ENCODE data around the gene AKAP9.
"Not testable (repeated sequence)": the region's sequence is repeated elsewhere in the genome, so short reads cannot be mapped to it uniquely, and the experiment has no call there.

AKAP9 gene

DNA sequence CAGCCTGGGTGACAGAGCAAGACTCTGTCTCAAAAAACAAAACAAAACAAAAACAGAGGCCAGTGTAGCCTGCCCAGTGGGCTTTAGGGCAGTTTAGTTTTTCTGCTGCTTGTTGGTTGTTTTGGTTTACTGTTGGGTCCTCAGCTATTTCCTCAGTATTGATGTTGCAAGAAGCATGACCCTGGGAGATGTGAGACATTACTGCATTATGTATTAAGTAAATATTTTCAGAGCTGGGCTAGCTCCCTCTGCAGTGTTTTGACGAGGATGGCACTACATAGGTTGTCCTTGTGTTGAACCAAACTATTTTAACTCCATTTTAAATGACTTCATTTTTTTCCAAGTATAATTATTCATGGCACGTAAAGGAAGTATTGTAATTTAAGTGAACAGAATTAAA lies 4.8 kb downstream of the AKAP9 start:
- DNase-seq (ENCODE audit: low read depth, low spot score), result peak; percentile 23

DNA sequence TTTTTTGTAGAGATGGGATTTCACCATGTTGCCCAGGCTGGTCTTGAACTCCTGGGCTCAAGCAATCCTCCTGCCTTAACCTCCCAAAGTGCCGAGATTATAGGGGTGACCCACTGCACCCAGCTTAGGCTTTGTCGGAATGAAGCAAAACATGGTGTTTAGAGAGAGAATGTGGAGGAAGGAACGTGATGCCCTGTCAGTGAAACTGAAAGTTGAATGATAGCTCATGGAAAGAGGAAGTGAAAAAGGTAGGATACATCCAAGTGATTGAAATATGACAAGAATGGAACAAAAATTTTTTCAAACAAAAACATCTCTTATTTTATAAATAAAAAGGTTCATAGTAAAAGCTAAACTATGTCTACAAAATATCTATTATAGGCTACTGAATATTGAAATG lies 5.9 kb downstream of the AKAP9 start:
- DNase-seq (ENCODE audit: low read depth, low spot score), result no peak

DNA sequence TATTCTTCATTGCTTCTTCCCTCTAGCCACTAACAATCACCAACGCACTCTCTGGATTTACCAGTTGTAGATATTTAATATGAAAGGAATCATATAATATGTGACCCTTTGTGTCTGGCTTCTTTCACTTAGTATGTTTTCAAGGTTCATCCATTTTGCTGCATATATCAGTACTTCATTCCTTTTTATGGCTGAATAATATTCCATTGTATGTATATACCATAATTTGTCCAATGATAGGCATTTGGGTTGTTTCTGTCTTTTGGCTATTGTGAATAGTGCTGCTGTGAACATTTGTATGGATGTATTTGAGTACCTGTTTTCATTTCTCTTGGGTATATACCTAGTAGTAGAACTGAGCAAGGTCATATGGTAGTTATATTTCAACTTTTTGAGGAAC lies 7.3 kb downstream of the AKAP9 start:
- no peak for DNase-seq (ENCODE audit: low read depth, low spot score)

DNA sequence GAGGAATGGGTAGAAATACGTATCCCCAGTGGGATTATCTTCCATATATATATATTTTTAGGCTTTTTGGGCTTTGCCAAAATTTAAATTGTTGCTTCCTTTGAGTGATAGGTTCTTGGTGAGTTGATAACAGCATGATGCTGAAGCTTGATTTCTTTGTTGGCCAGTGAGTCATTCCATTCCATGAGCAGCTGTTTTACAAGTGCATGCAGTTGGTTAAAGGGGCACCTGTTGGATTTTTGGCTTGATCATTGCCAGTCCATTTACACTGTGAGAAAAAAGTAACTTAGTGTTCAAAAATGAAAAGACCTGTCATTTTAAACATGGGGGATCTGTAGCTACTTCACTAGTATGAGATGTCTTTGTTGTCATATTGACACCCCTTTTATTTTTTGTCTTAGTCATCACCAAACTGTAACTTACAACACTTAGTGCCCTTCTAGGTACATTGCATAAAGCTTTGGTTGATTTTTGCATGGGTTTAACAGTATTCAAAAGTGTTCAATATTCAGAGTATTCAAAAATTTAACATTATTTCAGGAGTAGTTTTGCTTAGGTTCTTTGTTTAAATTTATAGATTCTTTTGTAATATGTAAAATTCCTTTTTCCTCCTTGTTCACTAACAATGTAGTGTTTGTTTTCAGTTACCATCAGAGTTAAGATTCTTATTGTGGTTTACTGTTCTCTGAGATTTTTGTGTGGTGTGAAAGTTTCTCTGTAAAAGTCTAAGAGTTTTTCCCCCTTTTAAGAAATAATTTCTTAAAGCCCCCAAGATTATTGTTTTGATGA lies 8.8 kb downstream of the AKAP9 start:
- DNase-seq (ENCODE audit: low read depth, low spot score), result peak; percentile 42

DNA sequence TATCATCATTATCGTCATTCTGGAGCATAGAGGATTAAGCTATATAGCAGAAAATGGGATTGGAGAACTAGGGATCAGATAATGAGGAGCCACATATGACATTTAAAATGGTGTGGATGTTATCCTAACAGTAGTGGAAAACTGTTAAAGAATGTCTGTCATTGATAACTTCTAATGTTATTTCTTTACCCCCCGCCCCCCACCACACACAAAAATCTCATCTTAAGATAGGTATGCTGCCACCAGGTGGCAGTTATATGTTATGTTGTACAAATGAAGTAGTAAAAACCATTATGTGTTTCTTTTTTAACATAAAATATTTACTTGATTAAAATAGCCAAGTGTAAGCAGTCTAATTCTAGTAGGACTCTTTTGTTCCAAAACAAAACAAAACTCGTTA lies 13.0 kb downstream of the AKAP9 start:
- DNase-seq (ENCODE audit: low read depth, low spot score), result peak; percentile 47

DNA sequence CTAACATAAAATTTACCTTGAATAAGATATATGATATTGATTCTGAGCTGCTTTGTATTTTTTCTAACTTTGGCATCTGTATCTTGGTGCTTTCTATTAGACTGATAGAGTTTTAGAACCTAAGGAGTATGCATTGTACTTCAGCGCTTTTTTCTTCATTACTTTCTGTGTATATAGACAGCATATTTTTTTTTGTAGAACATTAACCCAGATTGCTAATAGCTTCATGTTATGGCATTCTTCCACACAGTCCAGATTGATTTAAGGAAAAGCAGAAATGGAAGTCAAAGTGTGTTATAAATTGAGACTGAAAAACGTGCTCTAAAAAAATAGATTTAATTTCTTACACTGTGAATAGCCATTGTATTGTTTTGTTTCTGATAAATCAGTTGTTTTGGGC lies 15.8 kb downstream of the AKAP9 start:
- not testable (repeated sequence) for DNase-seq (ENCODE audit: low read depth, low spot score)

DNA sequence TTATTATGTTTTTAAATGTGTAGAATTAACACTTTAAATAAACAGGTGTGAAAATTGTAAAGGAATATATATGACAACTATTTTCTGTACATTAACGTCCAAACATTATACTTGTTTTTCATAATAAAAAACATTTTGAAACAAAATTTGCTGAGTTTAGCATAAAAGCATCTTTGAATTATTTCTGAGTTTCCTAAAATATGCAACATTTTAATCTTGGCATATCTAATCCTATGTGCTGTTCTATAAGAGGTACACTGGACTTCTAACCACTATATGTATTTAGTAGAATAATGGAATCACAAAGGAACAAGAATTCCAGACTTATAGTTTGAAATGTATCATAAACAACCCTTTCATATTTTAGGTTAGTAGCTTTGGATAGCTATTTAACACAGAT lies 16.6 kb downstream of the AKAP9 start:
- DNase-seq (ENCODE audit: low read depth, low spot score), result no peak

DNA sequence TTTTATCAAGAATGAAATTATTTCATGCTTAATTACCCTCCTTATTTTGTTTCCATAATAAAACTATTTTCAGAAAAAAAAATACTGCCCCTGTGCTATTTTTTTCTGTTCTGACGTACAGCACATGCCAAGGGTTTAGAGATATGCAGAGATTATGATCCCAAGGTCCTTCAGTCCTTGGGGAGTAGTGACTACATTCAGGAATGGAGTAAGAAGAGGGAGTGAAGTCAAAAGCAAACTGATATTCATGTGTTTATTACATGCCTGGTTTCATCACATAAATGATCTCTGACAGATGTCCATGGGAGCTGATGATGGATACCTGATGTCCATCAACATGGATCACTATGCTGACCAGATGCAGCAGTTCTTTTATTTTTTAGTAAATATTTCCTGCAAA lies 17.2 kb downstream of the AKAP9 start:
- DNase-seq (ENCODE audit: low read depth, low spot score), result no peak

DNA sequence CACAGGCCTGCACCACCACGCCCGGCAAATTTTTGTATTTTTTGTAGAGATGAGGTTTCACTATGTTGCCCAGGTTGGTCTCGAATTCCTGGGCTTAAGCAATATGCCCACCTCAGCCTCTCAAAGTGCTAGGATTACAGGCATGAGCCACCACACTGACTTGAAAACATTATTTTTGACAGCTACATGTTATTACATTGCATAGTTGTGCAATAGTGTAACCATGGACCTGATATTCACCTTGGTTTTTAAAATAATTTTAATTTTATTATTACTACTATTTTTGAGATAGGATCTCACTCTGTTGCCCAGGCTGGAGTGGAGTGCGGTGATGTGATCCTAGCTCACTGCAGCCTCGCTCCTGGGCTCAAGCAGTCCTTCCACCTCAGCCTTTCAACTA lies 18.4 kb downstream of the AKAP9 start:
- DNase-seq (ENCODE audit: low read depth, low spot score), result no peak

DNA sequence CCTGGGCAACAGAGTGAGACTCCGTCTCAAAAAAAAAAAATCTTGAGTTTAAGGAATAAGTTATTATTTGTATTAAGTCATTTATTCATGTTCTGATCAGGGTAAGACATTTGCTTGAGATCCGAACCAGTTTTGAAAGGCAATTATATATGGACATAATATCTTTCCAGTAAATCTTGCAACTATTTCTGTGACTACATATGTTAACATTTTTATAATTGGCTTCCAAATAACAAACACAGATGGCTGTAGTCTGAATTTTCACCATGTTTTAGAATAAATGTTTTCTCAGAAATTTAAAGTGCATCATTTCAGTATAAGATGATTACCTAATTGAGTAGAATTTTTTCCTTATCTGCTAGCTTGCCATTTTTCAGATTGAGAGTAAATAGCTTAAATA lies 21.2 kb downstream of the AKAP9 start:
- DNase-seq (ENCODE audit: low read depth, low spot score), result no peak

DNA sequence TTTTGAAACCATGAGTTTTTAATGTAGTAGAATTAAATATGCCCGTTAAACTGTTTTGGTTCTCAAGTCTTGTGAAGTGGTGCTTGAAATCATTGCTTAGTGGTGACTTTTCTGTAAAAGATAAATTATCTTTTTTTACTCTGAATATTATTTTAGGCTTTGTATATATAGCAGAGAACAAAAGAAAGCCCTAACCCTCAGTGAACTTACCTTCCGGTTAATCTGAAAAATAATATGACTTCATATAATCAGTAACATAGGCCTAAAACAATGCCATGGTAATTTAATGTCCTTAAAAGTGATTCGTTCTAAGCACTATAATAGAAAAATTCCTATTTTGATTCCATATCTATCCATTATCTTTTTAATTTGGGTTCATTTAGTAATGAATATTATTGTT lies 21.8 kb downstream of the AKAP9 start:
- no peak for DNase-seq (ENCODE audit: low read depth, low spot score)

DNA sequence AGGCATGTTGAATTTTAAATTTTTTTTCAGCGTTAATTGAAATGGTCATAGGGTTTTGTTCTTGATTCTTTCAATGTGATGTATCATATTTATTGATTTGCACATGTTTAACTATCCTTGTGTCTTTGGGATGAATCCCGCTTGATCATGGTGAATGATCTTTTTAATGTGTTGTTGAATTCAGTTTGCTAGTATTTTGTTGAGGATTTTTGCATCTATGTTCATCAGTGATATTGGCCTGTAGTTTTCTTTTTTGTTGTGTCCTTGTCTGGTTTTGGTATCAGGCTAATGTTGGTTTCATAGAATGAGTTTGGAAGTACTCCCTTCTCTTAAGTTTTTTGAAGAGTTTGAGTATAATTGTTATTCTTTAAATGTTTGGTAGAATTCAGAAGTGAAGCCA lies 26.9 kb downstream of the AKAP9 start:
- not testable (repeated sequence) for DNase-seq (ENCODE audit: low read depth, low spot score)

DNA sequence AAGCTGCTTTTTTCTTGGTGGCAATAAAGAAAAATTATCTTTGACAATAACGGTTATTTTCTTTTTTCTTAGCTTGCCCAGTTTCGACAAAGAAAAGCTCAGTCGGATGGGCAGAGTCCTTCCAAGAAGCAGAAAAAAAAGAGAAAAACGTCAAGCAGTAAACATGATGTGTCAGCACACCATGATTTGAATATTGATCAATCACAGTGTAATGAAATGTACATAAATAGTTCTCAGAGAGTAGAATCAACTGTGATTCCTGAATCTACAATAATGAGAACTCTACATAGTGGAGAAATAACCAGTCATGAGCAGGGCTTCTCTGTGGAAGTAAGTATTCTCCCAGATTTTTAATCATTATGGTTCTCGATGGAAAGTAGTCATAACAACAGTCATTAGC lies 33.0 kb downstream of the AKAP9 start:
- no peak for DNase-seq (ENCODE audit: low read depth, low spot score)

DNA sequence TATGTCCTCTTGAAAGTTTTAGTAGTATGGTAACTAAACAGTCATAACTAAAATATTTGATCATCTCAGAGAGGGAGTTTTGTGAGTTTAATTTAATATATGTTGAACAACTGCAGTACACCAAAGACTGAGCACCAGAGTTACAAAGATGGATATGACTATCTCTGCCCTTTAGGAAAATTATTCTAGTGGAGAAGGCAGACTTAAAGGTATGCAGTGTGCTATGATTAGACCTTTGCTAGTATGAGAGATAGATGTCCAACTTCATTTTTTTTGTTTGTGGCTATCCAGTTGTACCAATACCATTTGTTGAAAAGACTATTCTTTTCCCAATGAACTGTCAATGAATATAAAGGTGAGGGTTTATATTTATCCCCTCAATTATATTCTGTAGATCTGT lies 33.4 kb downstream of the AKAP9 start:
- no peak for DNase-seq (ENCODE audit: low read depth, low spot score)

DNA sequence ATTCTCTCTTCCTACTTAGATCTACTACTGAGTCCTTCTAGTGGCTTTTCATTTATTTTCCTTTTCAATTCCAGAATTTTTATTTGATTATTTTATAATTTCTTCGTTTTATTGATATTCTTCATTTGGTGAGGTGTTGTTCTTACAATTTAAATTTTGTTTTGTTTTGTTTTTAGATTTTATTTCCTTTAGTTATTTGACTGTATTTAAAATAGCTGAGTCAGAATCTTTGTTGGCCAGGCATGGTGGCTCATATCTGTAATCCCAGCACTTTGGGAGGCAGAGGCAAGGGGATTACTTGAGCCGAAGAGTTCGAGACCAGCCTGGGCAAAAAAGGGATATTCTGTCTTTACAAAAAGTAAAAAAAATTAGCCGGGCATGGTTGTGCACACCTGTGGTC lies 36.1 kb downstream of the AKAP9 start:
- DNase-seq (ENCODE audit: low read depth, low spot score), result no peak

DNA sequence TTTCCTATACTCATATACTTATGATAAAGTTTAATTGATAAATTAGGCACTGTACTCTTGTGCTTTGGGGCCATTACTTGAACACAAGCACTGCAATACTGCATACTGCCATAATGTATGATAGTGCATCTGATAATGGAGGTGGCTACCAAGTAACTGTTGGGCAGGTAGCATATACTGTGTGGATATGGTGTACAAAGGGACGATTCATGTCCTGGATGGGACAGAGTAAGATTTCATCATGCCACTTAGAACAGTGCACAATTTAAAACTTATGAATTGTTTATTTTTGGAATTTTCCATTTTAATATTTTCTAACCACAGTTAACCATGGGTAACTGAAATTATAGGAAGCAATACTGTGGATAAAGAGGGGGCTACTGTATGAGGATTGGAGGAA lies 38.9 kb downstream of the AKAP9 start:
- no peak for DNase-seq (ENCODE audit: low read depth, low spot score)

DNA sequence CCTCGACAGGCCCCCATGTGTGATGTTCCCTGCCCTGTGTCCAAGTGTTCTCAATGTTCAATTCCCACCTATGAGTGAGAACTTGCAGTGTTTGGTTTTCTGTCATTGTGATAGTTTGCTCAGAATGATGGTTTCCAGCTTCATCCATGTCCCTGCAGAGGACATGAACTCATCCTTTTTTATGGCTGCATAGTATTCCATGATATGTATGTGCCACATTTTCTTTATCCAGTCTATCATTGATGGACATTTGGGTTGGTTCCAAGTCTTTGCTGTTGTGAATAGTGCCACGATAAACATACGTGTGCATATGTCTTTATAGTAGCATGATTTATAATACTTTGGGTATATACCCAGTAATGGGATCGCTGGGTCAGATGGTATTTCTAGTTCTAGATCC lies 41.7 kb downstream of the AKAP9 start:
- DNase-seq (ENCODE audit: low read depth, low spot score), result not testable (repeated sequence)

DNA sequence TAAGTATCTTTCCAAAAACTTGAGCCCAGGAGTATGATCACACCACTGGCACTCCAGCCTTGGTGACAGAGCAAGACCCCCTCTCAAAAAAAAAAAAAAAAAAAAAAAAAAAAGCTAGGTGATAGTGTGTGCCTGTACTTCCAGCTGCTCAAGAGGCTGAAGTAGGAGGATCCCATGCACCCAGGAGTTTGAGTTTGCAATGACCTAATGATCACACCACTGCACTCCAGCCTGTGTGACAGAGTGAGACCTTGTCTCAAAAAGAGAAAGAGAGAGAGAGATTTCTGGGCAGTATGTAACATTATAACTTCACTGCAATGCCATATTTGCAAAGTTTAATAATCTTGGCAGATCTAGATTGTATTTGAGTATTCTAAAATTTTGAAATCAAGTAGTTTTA lies 47.6 kb downstream of the AKAP9 start:
- DNase-seq (ENCODE audit: low read depth, low spot score), result no peak

DNA sequence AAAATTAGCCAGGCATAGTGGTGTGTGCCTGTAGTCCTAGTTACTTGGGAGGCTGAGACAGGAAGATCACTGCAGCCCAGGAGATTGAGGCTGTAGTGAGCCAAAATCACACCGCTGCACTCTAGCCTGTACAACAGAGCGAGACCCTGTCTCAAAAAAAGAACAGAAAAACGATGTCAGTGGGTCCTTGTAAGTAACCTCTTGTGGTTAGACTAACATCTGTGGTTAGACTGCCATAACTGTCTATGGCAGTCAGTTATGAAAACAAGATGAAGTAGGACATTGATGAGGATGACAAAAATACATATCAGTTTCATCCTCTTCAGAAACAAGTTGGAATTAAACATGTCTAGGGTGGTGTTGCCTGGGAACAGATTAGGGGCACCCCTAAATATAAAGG lies 53.3 kb downstream of the AKAP9 start:
- no peak for DNase-seq (ENCODE audit: low read depth, low spot score)

DNA sequence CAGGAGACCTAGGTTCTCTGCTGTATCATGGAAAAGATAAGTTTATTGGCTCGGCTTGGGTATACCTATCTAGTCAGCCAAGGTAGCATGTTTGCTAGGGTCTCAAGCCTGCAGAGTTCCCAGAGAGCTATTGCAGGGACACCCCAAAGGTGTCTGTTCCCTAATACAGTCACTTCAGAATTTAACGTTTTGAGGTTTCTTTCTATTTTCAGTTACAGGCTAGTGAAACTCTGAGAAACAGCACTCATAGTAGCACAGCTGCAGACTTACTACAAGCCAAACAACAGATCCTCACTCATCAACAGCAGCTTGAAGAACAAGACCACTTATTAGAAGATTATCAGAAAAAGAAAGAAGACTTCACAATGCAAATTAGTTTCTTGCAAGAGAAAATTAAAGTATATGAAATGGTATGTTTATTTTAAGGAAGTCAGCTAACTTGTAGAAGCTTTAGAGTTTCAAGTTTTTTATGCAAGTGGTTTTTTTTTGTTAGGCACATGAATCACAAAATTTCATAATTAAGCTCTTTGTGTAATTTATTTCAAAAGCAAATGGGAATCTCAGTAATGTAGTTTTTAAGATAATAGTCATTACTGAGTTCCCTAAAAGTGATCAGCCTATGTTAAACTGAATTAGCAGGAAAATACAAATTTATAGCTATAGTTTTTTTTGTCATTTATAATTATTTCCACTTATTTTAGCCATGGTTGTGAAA lies 54.9 kb downstream of the AKAP9 start:
- DNase-seq (ENCODE audit: low read depth, low spot score), result no peak

DNA sequence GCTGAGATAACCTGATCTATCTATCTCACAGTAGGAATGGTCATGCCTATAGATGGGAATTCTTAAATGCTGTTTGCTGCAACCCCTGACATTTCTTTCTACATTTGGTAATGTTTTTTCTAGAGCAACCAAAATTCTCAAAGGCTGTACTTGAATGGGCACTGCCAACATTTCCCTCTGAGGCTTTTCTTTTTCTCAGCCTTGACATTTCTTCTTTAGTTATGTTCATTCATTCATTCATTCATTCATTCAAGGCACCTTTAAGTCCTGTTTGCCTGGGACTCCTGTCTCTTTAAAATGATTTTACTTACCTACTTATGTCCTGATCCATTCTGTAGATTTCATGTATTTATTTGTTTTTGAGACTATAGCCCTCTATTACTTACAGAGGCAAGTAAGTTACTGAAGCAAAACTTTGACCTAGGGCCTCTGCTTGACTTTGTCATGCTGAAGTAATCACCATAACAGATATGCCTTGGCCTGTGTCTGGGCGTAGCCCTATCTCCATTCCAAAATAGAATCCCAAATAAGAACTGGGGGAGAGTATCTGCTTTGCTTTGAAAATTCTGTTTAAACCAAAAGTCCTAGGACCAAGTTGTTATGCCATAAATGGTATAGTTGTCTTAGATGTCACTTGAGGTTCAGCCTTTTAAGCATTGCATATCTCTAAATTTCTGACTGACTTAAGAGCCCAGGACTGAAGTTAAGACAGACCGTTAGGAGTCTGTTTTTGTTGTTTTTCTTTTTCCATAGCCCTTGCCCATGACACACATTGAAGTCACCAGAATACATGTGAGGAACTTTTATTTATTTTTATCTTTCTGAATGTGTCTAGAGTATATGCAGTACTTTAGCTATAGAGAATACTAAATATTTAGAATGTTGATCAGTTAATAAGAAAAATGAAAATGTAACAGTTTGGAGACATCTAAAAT lies 59.2 kb downstream of the AKAP9 start:
- DNase-seq (ENCODE audit: low read depth, low spot score), result no peak

DNA sequence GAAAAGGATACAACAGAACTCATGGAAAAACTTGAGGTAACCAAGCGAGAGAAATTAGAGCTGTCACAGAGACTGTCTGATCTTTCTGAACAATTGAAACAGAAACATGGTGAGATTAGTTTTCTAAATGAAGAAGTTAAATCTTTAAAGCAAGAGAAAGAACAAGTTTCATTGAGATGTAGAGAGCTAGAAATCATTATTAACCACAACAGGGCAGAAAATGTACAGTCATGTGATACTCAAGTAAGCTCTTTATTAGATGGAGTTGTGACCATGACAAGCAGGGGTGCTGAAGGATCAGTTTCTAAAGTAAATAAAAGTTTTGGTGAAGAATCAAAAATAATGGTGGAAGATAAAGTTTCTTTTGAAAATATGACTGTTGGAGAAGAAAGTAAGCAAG lies 62.1 kb downstream of the AKAP9 start:
- no peak for DNase-seq (ENCODE audit: low read depth, low spot score)

All from astrocyte of the hippocampus (primary cell).